Body of pancreas (tissue), 4 donors: Measurements from ENCODE around the gene AIFM2. TPM values are rescaled to one million over a fixed set of nuclear protein-coding genes. Genes with fewer than 3 reads are reported as not detected.

ENCODE experiments used
- ATAC-seq: fragments of 150-250 bp; one replicate; pipeline ENCODE4 v1.9.1; 2016
- DNase-seq, 4 donors: peaks; one replicate each; pipeline ENCODE4 v3.0.0-alpha.2; 2019
- H3K27ac ChIP-seq, 4 donors: fragments of 200-600 bp; sonication (generic); 1 replicate in 3 of 4; 2 replicates in 1 of 4; pipeline versions ENCODE4 v1.5.1 to v1.6.1; 2016 to 2019; ENCODE audit warnings: mild to moderate bottlenecking in 1 of 4, mixed read lengths in 1 of 4, moderate library complexity in 1 of 4
- H3K27me3 ChIP-seq, 2 donors: fragments of 200-600 bp; sonication (generic); one replicate each; pipeline ENCODE4 v1.6.0; 2016; ENCODE audit warnings: mild to moderate bottlenecking in 1 of 2
- H3K36me3 ChIP-seq, 2 donors: fragments of 200-600 bp; sonication (generic); replicated peaks in 1 of 2; 2 replicates each; pipeline ENCODE4 v1.5.1; 2016; ENCODE audit warnings: low read depth in 2 of 2; ENCODE audit not compliant: insufficient read depth in 1 of 2
- H3K4me1 ChIP-seq: fragments of 200-600 bp; sonication (generic); one replicate; pipeline ENCODE4 v1.6.0; 2016
- H3K4me3 ChIP-seq, 2 donors: fragments of 200-600 bp; sonication (generic); 1 replicate in 1 of 2; 2 replicates in 1 of 2; pipeline ENCODE4 v1.5.1; 2016 to 2019
- H3K9me3 ChIP-seq, 3 donors: fragments of 200-600 bp; sonication (generic); 1 replicate in 2 of 3; 2 replicates in 1 of 3; pipeline ENCODE4 v1.5.1; 2016
- CTCF ChIP-seq, 7 experiments: fragments of 450-650 bp in 4 of 7; fragments of 200-600 bp in 3 of 7; sonication (generic) in 3 of 7; IDR thresholded peaks; one replicate each; pipeline ENCODE4 v1.5.1; 2016 to 2019; ENCODE audit warnings: antibody characterized with exemption in 7 of 7
- POLR2A ChIP-seq, 3 donors: fragments of 450-650 bp; IDR thresholded peaks; one replicate each; pipeline ENCODE4 v1.6.1; 2016; ENCODE audit warnings: antibody characterized with exemption in 3 of 3, mild to moderate bottlenecking in 2 of 3
- WGBS, 2 donors: methylation state at CpG; one replicate each; pipeline ENCODE4 v1.1.5; 2017; 5-methylcytosine and 5-hydroxymethylcytosine counted together
- intact Hi-C: fragments of 100-400 bp; cut with DNase I; formaldehyde crosslinking; loops from one replicate; pipeline ENCODE4 v1.15.1; 2023
- total RNA-seq, 2 donors: library from RNA; depleted of rRNA; stranded (reverse); fragments of >200 nt; gene quantifications; one replicate each; pipeline ENCODE4 v1.1.0, GENCODE V29; 2016

Gene AIFM2
- total RNA-seq, 2 donors from 2014 or later: 4.2 to 12.2 TPM

DNA sequence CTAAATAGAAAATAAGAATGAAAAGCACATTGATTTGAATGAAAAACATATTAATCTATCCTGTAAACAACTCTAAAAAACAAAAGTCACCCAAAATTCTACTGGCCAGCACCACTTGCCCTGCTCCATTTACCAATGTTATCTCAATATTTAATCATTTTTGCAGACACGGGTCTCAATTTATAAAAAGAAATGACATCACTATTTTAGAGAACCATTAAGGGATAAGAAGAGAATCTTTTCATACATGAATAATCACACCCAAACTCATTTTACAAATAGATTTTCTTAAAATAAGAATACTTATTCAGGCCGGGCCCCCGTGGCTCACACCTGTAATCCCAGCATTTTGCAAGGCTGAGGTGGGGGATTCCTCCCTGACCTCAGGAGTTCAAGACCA is 33.8 kb upstream of the AIFM2 start:
- DNase-seq (no peak), ATAC-seq (no peak)
- H3K27me3 ChIP-seq: no peaks in the 10 kb centered on the region
- WGBS, 2 donors: 62 to 69% methylated on average over 3 of the region's 3 CpGs
- H3K4me3 ChIP-seq: no peak overlapping the region
- H3K36me3 ChIP-seq: no peaks in the 10 kb centered on the region
- no peaks in the 10 kb centered on the region for H3K9me3 ChIP-seq
- H3K4me1 ChIP-seq: peaks cover 43% of the 10 kb centered on the region
- TF ChIP-seq POLR2A (IDR thresholded peaks at IDR 0.05) (no peak), CTCF (IDR thresholded peaks at IDR 0.05) (no peak)
- no peak overlapping the region for H3K27ac ChIP-seq
- intact Hi-C loops: no loop called here

DNA sequence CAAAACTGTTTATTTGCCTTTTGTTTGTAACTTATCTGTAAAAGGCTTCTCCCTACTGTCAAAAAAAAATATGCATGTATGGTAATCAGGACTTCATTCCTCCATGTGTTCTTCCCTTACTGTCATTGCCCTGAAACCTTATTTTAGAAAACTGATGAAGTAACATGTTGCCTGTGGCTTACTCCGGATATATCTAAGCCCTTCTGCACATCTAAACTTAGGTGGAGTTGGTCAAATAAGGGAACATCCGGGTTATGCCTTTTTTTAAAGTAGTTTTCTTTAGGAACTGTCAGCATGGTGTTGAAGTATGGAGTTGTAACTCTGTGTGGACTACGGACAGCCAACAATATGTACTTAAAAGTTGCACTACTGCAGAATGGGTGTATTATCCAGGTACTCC is 31.5 kb upstream of the AIFM2 start:
- no peaks in the 10 kb centered on the region for H3K27me3 ChIP-seq
- H3K27ac ChIP-seq: no peak overlapping the region
- no peak for DNase-seq
- no peak overlapping the region for H3K4me3 ChIP-seq
- peaks cover 0 to 5% of the 10 kb centered on the region in 2 donors for H3K36me3 ChIP-seq
- intact Hi-C loops: no loop called here
- peaks cover 43% of the 10 kb centered on the region for H3K4me1 ChIP-seq
- no peak for TF ChIP-seq CTCF (IDR thresholded peaks at IDR 0.05)
- 49 to 59% methylated on average over 3 of the region's 3 CpGs for WGBS, 2 donors
- no peak for ATAC-seq
- H3K9me3 ChIP-seq: no peaks in the 10 kb centered on the region

DNA sequence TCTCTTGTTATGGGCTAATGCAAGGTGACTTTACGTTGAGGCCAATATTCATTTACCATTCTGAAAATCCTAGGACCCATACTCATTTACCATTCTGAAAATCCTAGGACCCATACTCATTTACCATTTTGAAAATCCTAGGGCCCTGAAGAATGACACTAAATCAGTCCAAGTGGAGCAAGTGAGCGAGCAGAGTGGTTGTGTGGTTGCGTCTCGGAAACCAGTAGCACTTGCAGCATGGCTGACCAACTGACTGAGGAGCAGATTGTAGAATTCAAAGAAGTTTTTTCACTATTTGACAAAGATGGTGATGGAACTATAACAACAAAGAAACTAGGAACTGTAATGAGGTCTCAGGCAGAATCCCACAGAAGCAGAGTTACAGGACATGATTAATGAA is 30.8 kb upstream of the AIFM2 start:
- Histone ChIP-seq H3K27me3 (no peaks in the 10 kb centered on the region), H3K4me3 (no peak overlapping the region), H3K4me1 (peaks cover 36% of the 10 kb centered on the region), H3K27ac (no peak overlapping the region), H3K36me3 (peaks cover 0 to 5% of the 10 kb centered on the region in 2 donors), H3K9me3 (no peaks in the 10 kb centered on the region)
- no peak for ATAC-seq
- no peak for DNase-seq
- 91 to 98% methylated on average over 4 of the region's 4 CpGs for WGBS, 2 donors
- intact Hi-C loops: no loop called here
- TF ChIP-seq POLR2A (IDR thresholded peaks at IDR 0.05) (no peak), CTCF (IDR thresholded peaks at IDR 0.05) (no peak)

GRCh38 chr10:70162892-70163201 is 30.2 kb upstream of the AIFM2 start:
- Histone ChIP-seq H3K4me3 (no peak overlapping the region), H3K27me3 (no peaks in the 10 kb centered on the region), H3K36me3 (peaks cover 0 to 9% of the 10 kb centered on the region in 2 donors), H3K27ac (no peak overlapping the region), H3K4me1 (peaks cover 30% of the 10 kb centered on the region), H3K9me3 (no peaks in the 10 kb centered on the region)
- WGBS, 2 donors: 9 to 33% methylated on average over 1 of the region's 1 CpG
- intact Hi-C loops: no loop called here
- DNase-seq (no peak), ATAC-seq (no peak)
- TF ChIP-seq CTCF (IDR thresholded peaks at IDR 0.05) (no peak), POLR2A (IDR thresholded peaks at IDR 0.05) (no peak)

DNA sequence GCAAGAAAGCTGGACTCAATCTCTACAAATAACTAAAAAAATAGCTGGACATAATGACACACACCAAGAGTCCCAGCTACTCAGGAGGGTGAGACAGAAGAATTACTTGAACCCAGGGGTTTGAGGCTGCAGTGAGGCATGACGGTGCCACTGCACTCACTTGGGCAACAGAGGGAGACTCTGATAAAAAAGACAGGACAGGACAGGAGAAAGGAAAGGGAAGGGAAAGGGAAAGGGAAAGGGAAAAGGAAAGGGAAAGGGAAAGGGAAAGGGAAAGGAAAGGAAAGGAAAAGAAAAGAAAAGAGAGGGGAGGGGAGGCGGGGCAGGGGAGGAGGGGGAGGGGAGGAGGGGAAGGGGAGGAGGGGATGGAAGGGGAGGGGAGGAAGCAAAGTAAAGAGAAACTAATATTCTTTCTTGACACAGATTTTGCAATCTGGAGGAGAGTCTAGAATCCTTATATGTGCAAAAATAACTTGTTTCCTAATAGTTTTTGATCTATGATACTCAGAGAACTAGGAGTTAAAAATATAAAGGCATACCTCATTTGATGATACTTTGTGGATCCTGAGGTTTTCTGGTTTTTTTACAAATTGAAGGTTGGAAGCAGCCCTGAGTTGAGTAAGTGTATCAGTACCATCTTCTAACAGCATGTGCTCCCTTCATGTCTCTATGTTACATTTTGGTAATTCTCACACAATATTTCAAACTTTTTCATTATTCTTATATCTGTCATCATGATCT is 29.7 kb upstream of the AIFM2 start:
- TF ChIP-seq CTCF (IDR thresholded peaks at IDR 0.05) (no peak), POLR2A (IDR thresholded peaks at IDR 0.05) (no peak)
- Histone ChIP-seq H3K4me3 (no peak overlapping the region), H3K36me3 (peaks cover 0 to 10% of the 10 kb centered on the region in 2 donors), H3K4me1 (peaks cover 25% of the 10 kb centered on the region), H3K9me3 (no peaks in the 10 kb centered on the region), H3K27me3 (no peaks in the 10 kb centered on the region), H3K27ac (no peak overlapping the region)
- no peak for ATAC-seq
- intact Hi-C loops: no loop called here
- no peak for DNase-seq
- WGBS, 2 donors: 78 to 90% methylated on average over 2 of the region's 2 CpGs
